AG04449 (cell line): ENCODE measurements around the gene SEMA4A.

Experiments used
- CTCF ChIA-PET: fragments of 350-600 bp; formaldehyde crosslinking; extraction: SDS; loops from one replicate; lab custom pipeline; 2021; ENCODE audit warnings: antibody characterized with exemption; lab: Yijun Ruan, JAX
- POLR2A ChIA-PET: fragments of 400-600, 350-600 bp; formaldehyde crosslinking; extraction: SDS; loops from one replicate; lab custom pipeline; 2020; ENCODE audit warnings: antibody characterized with exemption, inconsistent platforms; lab: Yijun Ruan, JAX
- DNase-seq: peaks from one replicate; pipeline ENCODE4 v3.0.0-alpha.2; 2010; ENCODE audit warnings: low read depth, low spot score
- H3K4me3 ChIP-seq: 2 replicates; pipeline ENCODE4 v1.5.1; 2011; ENCODE audit warnings: low read depth, mild to moderate bottlenecking, control low read depth, low read length
- TF ChIP-seq, protein P1 (sequence below): IDR thresholded peaks from one replicate; pipeline ENCODE4 v1.5.1; 2011; ENCODE audit warnings: mild to moderate bottlenecking, moderate library complexity, low read length, control low read depth, inconsistent platforms; ENCODE audit not compliant: insufficient read depth; ENCODE audit errors: missing control alignments

Gene SEMA4A

DNA sequence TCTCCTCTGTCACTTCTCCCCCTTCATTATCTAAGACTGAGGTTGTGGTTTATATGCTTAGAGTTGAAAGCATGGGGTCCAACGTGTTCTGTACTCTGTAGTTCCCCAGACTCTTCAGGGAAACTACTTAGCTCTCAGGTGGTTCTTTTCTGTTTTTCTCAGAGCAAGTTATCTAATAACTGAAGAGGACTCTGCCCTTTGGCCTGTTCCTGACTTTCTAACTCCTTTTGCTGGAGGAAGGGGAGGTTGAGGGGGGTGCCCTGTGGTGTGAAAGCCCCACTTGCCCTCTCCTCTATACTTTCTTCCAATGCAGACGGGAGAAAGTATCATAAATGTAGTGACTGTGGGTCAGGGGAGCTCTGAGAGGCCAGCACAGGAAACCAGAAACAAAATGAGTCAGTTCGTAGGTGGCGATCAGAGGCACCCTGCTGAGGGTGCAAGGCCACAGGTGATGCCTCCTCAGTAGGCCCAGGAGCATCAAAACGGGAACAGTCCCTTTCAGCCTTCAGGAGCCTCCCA, 45.5 kb downstream of the SEMA4A start:
- TF ChIP-seq, protein P1, sequence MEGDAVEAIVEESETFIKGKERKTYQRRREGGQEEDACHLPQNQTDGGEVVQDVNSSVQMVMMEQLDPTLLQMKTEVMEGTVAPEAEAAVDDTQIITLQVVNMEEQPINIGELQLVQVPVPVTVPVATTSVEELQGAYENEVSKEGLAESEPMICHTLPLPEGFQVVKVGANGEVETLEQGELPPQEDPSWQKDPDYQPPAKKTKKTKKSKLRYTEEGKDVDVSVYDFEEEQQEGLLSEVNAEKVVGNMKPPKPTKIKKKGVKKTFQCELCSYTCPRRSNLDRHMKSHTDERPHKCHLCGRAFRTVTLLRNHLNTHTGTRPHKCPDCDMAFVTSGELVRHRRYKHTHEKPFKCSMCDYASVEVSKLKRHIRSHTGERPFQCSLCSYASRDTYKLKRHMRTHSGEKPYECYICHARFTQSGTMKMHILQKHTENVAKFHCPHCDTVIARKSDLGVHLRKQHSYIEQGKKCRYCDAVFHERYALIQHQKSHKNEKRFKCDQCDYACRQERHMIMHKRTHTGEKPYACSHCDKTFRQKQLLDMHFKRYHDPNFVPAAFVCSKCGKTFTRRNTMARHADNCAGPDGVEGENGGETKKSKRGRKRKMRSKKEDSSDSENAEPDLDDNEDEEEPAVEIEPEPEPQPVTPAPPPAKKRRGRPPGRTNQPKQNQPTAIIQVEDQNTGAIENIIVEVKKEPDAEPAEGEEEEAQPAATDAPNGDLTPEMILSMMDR = no peak
- no peak for DNase-seq
- POLR2A ChIA-PET = interaction anchor here (2.9 kb wide), 1 partner anchor 14 kb away, joined by 8 read pairs; the partner anchor contains the start of gene PMF1
- CTCF ChIA-PET = interaction anchor here (0.9 to 2.1 kb wide), 3 partner anchors 9 to 108 kb away, joined by 3 to 5 read pairs (median 3); partner anchors contain the start of gene PMF1
- no peak overlapping the region for H3K4me3 ChIP-seq

DNA sequence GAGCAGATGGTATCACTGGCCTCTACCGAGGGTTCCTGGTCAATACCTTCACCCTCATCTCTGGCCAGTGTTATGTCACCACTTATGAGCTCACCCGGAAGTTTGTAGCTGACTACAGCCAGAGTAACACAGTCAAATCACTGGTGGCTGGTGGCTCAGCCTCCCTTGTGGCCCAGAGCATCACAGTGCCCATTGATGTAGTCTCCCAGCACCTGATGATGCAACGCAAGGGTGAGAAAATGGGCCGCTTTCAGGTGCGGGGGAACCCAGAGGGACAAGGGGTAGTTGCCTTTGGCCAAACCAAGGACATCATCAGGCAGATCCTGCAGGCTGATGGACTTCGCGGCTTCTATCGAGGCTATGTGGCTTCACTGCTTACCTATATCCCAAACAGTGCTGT, 46.7 kb downstream of the SEMA4A start:
- POLR2A ChIA-PET = no interaction called here
- CTCF ChIA-PET = interaction anchor here (0.8 to 2.2 kb wide), 3 partner anchors 25 to 110 kb away, joined by 3 to 7 read pairs (median 5); no protein-coding TSS in a partner anchor
- TF ChIP-seq, protein P1 = no peak
- no peak for DNase-seq
- H3K4me3 ChIP-seq = no peak overlapping the region

DNA sequence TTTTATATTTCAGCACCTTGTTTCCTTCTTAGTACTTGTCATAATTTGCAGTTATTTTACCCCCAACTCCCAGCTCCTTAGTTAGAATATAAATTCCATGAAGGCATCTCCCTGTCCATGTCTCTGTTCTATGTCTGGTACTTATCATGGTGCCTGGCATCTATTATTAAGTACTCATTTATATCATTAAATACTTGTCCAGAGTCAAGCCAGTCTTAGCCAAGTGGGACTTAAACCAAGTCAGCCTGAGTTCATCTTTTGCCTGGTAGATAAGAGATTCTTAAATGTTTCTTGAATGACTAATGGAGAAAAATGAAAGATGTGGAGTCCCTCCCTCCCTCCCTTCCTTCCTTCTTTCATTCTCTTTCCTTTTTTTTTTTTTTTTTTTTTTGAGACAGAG, 49.9 kb downstream of the SEMA4A start:
- ChIA-PET POLR2A (no interaction called here), CTCF (interaction anchor here (1.0 to 2.2 kb wide), 5 partner anchors 9 to 22 kb away, joined by 3 to 9 read pairs (median 6); partner anchors contain the start of genes PMF1 and SLC25A44)
- no peak for DNase-seq
- TF ChIP-seq, protein P1 = no peak
- no peak overlapping the region for H3K4me3 ChIP-seq

DNA sequence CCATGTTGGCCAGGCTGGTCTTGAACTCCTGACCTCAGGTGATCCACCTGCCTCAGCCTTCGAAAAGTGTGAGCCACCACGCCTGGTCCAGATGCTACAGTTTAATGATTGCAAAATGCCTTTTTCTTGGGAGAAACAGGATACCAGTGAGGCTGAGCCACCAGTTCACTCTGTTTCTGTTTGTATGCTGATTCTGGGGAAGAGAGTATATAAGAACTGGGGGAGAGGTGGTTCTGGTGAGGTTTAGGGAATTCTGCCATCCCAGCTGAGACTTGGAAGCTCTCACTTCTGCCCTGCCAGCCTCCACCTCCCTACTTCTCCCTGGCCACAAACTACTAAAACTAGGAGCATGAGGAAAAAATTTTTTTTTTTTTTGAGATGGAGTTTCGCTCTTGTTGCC, 51.3 kb downstream of the SEMA4A start:
- TF ChIP-seq, protein P1 = no peak
- DNase-seq = no peak
- ChIA-PET CTCF (interaction anchor here (1.1 to 1.6 kb wide), 2 partner anchors 9 to 19 kb away, joined by 3 to 4 read pairs; no protein-coding TSS in a partner anchor), POLR2A (no interaction called here)
- H3K4me3 ChIP-seq = no peak overlapping the region

DNA sequence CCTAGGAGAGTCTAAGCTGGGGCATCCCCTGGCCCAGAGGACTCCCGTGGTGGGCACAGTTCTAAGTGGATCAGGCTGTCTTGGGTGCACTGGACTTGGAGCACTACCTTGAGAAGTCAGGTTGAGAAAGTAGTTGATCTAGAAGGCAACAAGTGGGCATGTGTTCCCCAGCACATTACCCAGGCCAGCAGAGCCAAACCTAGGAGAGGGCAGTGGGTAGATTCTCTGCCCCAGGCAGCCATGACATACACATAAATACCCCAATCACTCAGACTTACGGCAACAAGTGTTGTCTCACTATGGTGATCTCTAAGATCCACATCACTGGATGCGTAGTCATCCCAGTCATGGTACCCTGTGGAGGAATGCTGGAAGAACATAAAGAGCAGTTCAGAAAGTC, 57.9 kb downstream of the SEMA4A start:
- no peak overlapping the region for H3K4me3 ChIP-seq
- POLR2A ChIA-PET = interaction anchor here (0.7 kb wide), 1 partner anchor 95 kb away, joined by 3 read pairs; no protein-coding TSS in a partner anchor
- TF ChIP-seq, protein P1 = no peak
- CTCF ChIA-PET = interaction anchor here (1.0 to 3.3 kb wide), 4 partner anchors 10 to 55 kb away, joined by 3 to 16 read pairs (median 8); partner anchors contain the start of gene SLC25A44
- DNase-seq = no peak

DNA sequence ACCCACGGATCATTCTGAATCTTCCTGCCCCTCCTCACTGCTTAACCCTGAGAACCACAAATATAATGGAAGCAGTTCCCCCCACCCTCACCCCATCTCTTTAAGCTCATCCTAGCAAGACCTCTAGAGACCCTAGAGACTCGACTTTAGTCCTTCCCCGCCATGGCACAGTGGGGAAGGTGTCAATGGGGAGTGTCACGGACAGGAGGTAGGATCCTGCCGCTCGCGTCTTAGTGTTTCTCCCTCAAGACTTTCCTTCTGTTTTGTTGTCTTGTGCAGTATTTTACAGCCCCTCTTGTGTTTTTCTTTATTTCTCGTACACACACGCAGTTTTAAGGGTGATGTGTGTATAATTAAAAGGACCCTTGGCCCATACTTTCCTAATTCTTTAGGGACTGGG, 58.7 kb downstream of the SEMA4A start:
- DNase-seq = no peak
- no peak overlapping the region for H3K4me3 ChIP-seq
- ChIA-PET CTCF (interaction anchor here (1.0 to 3.9 kb wide), 5 partner anchors 12 to 56 kb away, joined by 3 to 43 read pairs (median 12); partner anchors contain the start of gene SLC25A44), POLR2A (interaction anchor here (1.0 to 1.6 kb wide), 5 partner anchors 10 to 66 kb away, joined by 4 to 8 read pairs (median 5); no protein-coding TSS in a partner anchor)
- TF ChIP-seq, protein P1 = no peak
